ENCODE measurements around the gene ARVCF.

DNA sequence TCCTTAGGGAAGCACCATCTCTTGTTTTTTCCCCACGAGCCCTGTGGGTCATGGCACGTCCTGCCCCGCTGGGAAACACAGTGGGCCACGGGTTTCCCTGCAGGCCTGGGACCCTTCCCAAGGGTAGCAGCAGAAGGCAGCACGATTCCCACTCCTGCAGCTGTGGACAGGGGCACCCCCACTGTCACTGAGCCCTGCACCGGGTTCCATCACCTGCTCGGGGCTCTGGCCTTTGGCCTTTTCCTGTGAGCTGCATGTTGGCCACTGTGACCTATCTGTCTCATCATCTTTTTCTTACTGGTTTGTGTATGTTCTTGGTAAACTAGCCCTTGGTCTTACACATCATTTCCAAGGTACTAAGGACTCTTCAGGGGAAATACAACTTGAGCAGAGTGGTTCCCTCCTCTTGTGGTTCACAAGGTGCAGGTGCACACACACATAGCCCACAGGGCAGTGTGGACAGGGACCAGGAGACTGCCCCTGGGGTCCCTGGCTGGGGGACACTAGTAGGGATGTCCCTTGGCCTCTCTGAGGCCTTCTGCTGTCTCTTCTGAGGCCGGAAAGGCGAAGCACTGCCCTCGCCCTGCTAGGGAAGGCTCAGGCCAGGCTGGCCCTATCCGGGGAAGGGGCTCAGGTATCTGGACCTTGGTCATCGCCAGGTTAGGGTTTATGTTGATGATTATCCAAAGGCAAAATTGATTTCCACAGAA, 56.0 kb downstream of the ARVCF start:
- TF ChIP-seq, protein P1, sequence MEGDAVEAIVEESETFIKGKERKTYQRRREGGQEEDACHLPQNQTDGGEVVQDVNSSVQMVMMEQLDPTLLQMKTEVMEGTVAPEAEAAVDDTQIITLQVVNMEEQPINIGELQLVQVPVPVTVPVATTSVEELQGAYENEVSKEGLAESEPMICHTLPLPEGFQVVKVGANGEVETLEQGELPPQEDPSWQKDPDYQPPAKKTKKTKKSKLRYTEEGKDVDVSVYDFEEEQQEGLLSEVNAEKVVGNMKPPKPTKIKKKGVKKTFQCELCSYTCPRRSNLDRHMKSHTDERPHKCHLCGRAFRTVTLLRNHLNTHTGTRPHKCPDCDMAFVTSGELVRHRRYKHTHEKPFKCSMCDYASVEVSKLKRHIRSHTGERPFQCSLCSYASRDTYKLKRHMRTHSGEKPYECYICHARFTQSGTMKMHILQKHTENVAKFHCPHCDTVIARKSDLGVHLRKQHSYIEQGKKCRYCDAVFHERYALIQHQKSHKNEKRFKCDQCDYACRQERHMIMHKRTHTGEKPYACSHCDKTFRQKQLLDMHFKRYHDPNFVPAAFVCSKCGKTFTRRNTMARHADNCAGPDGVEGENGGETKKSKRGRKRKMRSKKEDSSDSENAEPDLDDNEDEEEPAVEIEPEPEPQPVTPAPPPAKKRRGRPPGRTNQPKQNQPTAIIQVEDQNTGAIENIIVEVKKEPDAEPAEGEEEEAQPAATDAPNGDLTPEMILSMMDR (conservative IDR thresholded peaks at IDR 0.05 in 1 of 2, IDR thresholded peaks at IDR 0.05 in 1 of 2; ENCODE audit: extremely low read depth in 1 of 2, insufficient read depth in 1 of 2, low read depth in 1 of 2, low read length in 2 of 2): no peak
- no peak for TF ChIP-seq EZH2 (IDR thresholded peaks at IDR 0.05; ENCODE audit: borderline replicate concordance, low read length)

Data from mammary epithelial cell (primary cell).